Small intestine (tissue), 7 donors: Measurements from ENCODE around the gene SLC35E3. TPM values are rescaled to one million over a fixed set of nuclear protein-coding genes. Genes with fewer than 3 reads are reported as not detected.
A peak's percentile ranks its signal among the peaks of the same experiment; 100 is the strongest.
"Not testable (repeated sequence)": the region's sequence is repeated elsewhere in the genome, so short reads cannot be mapped to it uniquely, and the experiment has no call there.

ENCODE experiments used
- DNase-seq, 2 donors: peaks; one replicate each; pipeline versions ENCODE4 v3.0.0 to v3.0.0-alpha.2; 2013
- FAIRE-seq: peaks from 2 replicates; lab custom pipeline; 2012; peaks lifted over from hg19 to GRCh38; lab: Jason Lieb, UNC
- H3K27ac ChIP-seq, 3 donors: one replicate each; pipeline ENCODE4 v1.5.1; 2013; ENCODE audit warnings: low read length in 2 of 3, mild to moderate bottlenecking in 2 of 3, control low read depth in 1 of 3, inconsistent platforms in 1 of 3, low read depth in 1 of 3, moderate library complexity in 1 of 3
- H3K27me3 ChIP-seq, 3 donors: one replicate each; pipeline ENCODE4 v1.6.1; 2013; ENCODE audit warnings: low read length in 3 of 3, inconsistent platforms in 1 of 3; ENCODE audit not compliant: control insufficient read depth in 3 of 3, insufficient read depth in 3 of 3
- H3K36me3 ChIP-seq, 3 donors: one replicate each; pipeline ENCODE4 v1.6.1; 2013; ENCODE audit warnings: low read length in 3 of 3, inconsistent platforms in 1 of 3, low read depth in 1 of 3, mild to moderate bottlenecking in 1 of 3, moderate library complexity in 1 of 3; ENCODE audit not compliant: control insufficient read depth in 3 of 3, insufficient read depth in 2 of 3
- H3K4me1 ChIP-seq, 3 donors: one replicate each; pipeline ENCODE4 v1.6.1; 2013; ENCODE audit warnings: low read length in 2 of 3, inconsistent platforms in 1 of 3, low read depth in 1 of 3, mild to moderate bottlenecking in 1 of 3, moderate library complexity in 1 of 3; ENCODE audit not compliant: control insufficient read depth in 3 of 3, insufficient read depth in 2 of 3
- H3K4me3 ChIP-seq, 3 donors: one replicate each; pipeline ENCODE4 v1.5.1; 2013; ENCODE audit warnings: low read length in 3 of 3, control low read depth in 1 of 3, inconsistent platforms in 1 of 3, low read depth in 1 of 3, mild to moderate bottlenecking in 1 of 3, moderate library complexity in 1 of 3
- H3K9me3 ChIP-seq, 2 donors: one replicate each; pipeline ENCODE4 v1.6.1; 2013; ENCODE audit warnings: low read depth in 1 of 2, low read length in 1 of 2; ENCODE audit not compliant: control insufficient read depth in 2 of 2, insufficient read depth in 1 of 2
- WGBS, 3 donors: extraction: QIAGEN DNeasy Blood & Tissue Kit; methylation state at CpG; one replicate each; pipeline ENCODE4 v1.1.7; 2013; 5-methylcytosine and 5-hydroxymethylcytosine counted together
- polyA plus RNA-seq, 4 donors: library from polyadenylated mRNA; stranded (reverse) in 3 of 4; unstranded in 1 of 4; fragments of 200-250 nt in 3 of 4; fragments of 120-200 nt in 1 of 4; gene quantifications; one replicate each; pipeline versions ENCODE4 v1.2.1 to v1.2.3, GENCODE V29; 2013
- donor health status: healthy with polysubstance abuse.
- donor health status: control.
- donor health status: control.
- donor health status: Bipolar disorder and iron deficiency.
- donor health status: healthy.

The SLC35E3 gene
- polyA plus RNA-seq, 4 donors, result 0.27 to 8.2 (median 1.7) TPM

DNA sequence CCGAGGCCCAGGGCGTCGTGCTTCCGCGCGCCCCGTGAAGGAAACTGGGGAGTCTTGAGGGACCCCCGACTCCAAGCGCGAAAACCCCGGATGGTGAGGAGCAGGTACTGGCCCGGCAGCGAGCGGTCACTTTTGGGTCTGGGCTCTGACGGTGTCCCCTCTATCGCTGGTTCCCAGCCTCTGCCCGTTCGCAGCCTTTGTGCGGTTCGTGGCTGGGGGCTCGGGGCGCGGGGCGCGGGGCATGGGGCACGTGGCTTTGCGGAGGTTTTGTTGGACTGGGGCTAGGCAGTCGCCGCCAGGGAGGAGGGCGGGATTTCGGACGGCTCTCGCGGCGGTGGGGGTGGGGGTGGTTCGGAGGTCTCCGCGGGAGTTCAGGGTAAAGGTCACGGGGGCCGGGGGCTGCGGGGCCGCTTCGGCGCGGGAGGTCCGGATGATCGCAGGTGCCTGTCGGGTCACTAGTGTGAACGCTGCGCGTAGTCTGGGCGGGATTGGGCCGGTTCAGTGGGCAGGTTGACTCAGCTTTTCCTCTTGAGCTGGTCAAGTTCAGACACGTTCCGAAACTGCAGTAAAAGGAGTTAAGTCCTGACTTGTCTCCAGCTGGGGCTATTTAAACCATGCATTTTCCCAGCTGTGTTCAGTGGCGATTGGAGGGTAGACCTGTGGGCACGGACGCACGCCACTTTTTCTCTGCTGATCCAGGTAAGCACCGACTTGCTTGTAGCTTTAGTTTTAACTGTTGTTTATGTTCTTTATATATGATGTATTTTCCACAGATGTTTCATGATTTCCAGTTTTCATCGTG lies 62.6 kb downstream of the SLC35E3 start:
- no peaks in the 10 kb centered on the region for H3K27me3 ChIP-seq
- H3K27ac ChIP-seq, result peak overlapping the region; percentile 89 to 99 (median 94)
- H3K9me3 ChIP-seq, result no peaks in the 10 kb centered on the region
- H3K4me3 ChIP-seq, result peak overlapping the region; percentile 71 to 99 (median 85)
- peaks cover 0 to 20% (median 3%) of the 10 kb centered on the region in 3 donors for H3K36me3 ChIP-seq
- peaks cover 0 to 7% (median 3%) of the 10 kb centered on the region in 3 donors for H3K4me1 ChIP-seq
- DNase-seq (peak; percentile 82 to 87), FAIRE-seq (no peak)
- WGBS, 3 donors, result 0 to 1% (median 1%) methylated on average over 37 to 61 of the region's 61 CpGs

GRCh38 chr12:68809190-68810026 lies 63.4 kb downstream of the SLC35E3 start:
- WGBS, 3 donors, result 76 to 78% (median 77%) methylated on average over 12 of the region's 12 CpGs
- peaks cover 0 to 23% (median 3%) of the 10 kb centered on the region in 3 donors for H3K36me3 ChIP-seq
- DNase-seq, result no peak
- H3K27me3 ChIP-seq, result no peaks in the 10 kb centered on the region
- peaks cover 0 to 3% (median 3%) of the 10 kb centered on the region in 3 donors for H3K4me1 ChIP-seq
- peak overlapping the region; percentile 71 to 99 (median 85) for H3K4me3 ChIP-seq
- no peak for FAIRE-seq
- peak overlapping the region in 2 of 3 donors; percentile 94 to 99 for H3K27ac ChIP-seq
- H3K9me3 ChIP-seq, result no peaks in the 10 kb centered on the region

DNA sequence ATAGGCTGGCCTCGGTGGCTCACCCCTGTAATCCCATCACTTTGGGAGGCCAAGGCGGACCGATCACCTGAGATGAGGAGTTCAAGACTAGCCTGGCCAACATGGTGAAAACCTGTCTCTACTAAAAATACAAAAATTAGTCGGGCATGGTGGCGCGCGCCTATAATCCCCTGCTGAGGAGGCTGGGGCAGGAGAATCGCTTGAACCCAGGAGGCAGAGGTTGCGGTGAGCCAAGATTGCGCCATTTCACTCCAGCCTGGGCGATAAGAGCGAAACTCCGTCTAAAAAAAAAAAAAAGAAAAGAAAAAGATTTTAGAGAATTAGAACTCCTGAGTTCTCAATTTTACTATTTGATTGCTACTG lies 64.0 kb downstream of the SLC35E3 start:
- H3K27me3 ChIP-seq, FAIRE-seq, H3K4me1 ChIP-seq, DNase-seq, H3K4me3 ChIP-seq, H3K27ac ChIP-seq, H3K9me3 ChIP-seq: not testable (repeated sequence)
- 95 to 99% (median 96%) methylated on average over 13 of the region's 13 CpGs for WGBS, 3 donors
- peaks cover 0 to 23% (median 3%) of the 10 kb centered on the region in 3 donors for H3K36me3 ChIP-seq

DNA sequence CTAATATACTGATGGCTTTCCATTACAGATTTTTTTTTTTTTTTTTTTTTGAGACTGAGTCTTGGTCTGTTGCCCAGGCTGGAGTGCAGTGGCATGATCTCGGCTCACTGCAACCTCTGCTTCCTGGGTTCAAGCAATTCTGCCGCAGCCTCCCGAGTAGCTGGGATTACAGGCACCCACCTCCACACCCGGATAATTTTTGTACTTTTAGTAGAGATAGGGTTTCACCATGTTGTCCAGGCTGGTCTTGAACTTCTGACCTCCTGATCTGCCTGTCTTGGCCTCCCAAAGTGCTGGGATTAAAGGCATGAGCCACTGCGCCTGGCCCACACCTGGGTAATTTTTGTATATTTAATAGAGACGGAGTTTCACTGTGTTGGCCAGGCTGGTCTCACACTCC lies 65.6 kb downstream of the SLC35E3 start:
- not testable (repeated sequence) for H3K4me1 ChIP-seq, DNase-seq, H3K9me3 ChIP-seq, H3K27ac ChIP-seq, H3K4me3 ChIP-seq, FAIRE-seq, H3K27me3 ChIP-seq
- 85 to 89% (median 87%) methylated on average over 6 of the region's 6 CpGs for WGBS, 3 donors
- H3K36me3 ChIP-seq, result peaks cover 0 to 31% (median 3%) of the 10 kb centered on the region in 3 donors

GRCh38 chr12:68812553-68813241 lies 66.7 kb downstream of the SLC35E3 start:
- H3K4me3 ChIP-seq, result no peak overlapping the region
- peak; percentile 22 to 29 for DNase-seq
- H3K27ac ChIP-seq, result no peak overlapping the region
- WGBS, 3 donors, result 59 to 87% (median 70%) methylated on average over 1 of the region's 1 CpG
- FAIRE-seq, result no peak
- H3K4me1 ChIP-seq, result peaks cover 0 to 3% (median 0%) of the 10 kb centered on the region in 3 donors
- no peaks in the 10 kb centered on the region for H3K9me3 ChIP-seq
- H3K36me3 ChIP-seq, result peaks cover 0 to 37% (median 3%) of the 10 kb centered on the region in 3 donors
- H3K27me3 ChIP-seq, result no peaks in the 10 kb centered on the region

DNA sequence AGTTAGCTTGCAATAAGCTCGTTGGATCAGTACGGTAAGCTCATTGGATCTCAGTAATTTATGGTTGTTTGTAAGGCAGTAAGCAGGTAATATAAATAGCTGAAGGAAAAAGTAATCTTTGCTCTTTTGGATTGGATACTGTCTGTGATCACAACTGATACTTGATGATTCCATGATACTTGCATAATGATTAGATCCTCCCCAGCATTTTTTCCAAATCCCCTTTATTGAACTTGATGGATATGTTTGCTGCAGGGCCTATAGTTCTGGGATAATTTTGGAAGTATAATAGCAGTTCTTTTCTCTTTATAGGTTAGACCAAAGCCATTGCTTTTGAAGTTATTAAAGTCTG lies 67.2 kb downstream of the SLC35E3 start:
- 16 to 55% (median 35%) methylated on average over 2 of the region's 2 CpGs for WGBS, 3 donors
- Histone ChIP-seq H3K36me3 (peaks cover 0 to 39% (median 3%) of the 10 kb centered on the region in 3 donors), H3K27me3 (no peaks in the 10 kb centered on the region), H3K27ac (no peak overlapping the region), H3K9me3 (no peaks in the 10 kb centered on the region), H3K4me3 (no peak overlapping the region), H3K4me1 (peaks cover 0 to 3% (median 0%) of the 10 kb centered on the region in 3 donors)
- FAIRE-seq, result no peak
- DNase-seq, result no peak

DNA sequence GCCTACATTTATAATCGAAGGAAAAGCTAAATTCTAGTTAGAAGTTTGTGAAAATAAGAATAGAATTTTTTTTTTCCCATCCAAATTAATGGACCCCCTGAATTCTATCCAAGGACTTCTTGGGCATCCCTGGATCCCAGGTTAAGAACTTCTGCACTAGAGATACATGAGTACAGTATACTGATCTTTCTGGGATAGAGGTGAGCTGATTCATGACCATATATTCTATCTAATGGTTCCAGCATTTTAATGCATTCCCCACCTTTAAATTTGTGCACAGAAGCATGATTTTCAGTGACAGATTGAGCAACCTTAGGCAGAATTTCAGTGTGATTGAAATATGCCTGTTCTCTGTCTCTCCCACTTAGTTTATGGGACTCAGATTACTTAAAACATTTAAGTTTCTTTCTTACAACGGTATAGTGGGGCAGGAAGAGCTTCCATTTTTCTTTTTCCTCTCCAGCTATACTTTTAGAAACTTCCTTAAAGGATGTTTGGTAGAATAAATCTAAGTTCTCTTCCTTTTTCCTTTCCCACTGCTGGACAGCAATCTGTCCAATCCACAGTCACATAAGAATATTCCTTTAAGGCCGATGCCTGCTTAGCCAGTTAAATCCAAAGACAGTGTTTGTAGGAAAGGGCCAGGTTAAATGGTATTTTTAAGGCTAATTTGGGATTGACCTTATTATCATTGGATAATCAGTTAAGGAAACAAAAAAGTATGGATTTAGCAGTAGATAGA lies 68.7 kb downstream of the SLC35E3 start:
- Histone ChIP-seq H3K4me3 (no peak overlapping the region), H3K9me3 (no peaks in the 10 kb centered on the region), H3K4me1 (peaks cover 0 to 3% (median 0%) of the 10 kb centered on the region in 3 donors), H3K36me3 (peaks cover 3 to 47% (median 4%) of the 10 kb centered on the region in 3 donors), H3K27ac (no peak overlapping the region), H3K27me3 (no peaks in the 10 kb centered on the region)
- WGBS, 3 donors, result 82 to 93% (median 88%) methylated on average over 3 of the region's 3 CpGs
- DNase-seq (no peak), FAIRE-seq (no peak)
